Endothelial cell of umbilical vein (primary cell): ENCODE data around the gene MORN5.

Experiments
- POLR2A ChIP-seq: IDR thresholded peaks from 2 replicates; pipeline ENCODE4 v1.6.1; 2012; ENCODE audit warnings: low read depth, mild to moderate bottlenecking, control low read depth, low read length
- TF ChIP-seq, protein P1 (sequence below), 2 donors: IDR thresholded peaks; 1 replicate in 1 of 2; 2 replicates in 1 of 2; pipeline ENCODE4 v1.5.1; 2011; ENCODE audit warnings: low read length in 2 of 2, mild to moderate bottlenecking in 2 of 2, moderate library complexity in 2 of 2, control low read depth in 1 of 2, inconsistent platforms in 1 of 2, low read depth in 1 of 2; ENCODE audit not compliant: insufficient read depth in 1 of 2; ENCODE audit errors: extremely low read depth in 1 of 2

DNA sequence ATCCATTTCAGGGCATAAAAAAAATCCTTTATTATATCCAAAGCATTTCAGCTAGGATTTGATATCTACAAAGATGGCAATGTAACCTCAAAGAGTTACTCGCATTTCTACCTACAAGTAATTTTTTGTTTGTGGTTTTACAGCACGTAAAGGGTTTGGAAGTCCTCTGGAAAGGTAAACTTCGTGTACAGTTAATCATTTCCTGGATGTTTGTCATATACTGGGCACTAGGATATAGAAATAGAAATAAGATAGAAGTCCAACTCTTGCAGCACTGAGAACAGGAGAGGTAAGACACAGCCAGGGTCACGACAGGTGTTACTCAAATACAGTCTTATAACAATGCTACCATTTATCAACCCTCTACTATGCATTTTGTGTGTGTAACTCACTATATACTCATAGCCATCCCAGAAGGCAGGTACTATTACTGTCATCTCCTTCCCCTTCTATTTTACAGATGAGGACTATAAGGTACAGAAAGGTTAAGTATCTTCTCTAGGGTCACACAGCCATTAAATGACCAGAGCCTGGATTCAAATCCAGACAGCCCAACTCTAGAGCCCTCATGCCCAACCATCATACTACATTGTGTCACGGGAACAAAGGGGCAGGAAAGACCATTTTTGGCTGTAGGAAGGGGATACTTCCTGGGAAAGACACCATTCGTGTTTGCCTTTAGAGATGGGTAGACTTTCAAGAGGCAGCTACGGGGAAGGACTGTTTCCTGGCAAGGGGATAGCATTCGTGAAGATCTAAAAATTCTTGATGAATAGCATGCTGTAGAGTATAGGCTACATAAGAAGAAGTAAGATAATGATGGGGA is 19.1 kb upstream of the MORN5 start:
- TF ChIP-seq, protein P1, sequence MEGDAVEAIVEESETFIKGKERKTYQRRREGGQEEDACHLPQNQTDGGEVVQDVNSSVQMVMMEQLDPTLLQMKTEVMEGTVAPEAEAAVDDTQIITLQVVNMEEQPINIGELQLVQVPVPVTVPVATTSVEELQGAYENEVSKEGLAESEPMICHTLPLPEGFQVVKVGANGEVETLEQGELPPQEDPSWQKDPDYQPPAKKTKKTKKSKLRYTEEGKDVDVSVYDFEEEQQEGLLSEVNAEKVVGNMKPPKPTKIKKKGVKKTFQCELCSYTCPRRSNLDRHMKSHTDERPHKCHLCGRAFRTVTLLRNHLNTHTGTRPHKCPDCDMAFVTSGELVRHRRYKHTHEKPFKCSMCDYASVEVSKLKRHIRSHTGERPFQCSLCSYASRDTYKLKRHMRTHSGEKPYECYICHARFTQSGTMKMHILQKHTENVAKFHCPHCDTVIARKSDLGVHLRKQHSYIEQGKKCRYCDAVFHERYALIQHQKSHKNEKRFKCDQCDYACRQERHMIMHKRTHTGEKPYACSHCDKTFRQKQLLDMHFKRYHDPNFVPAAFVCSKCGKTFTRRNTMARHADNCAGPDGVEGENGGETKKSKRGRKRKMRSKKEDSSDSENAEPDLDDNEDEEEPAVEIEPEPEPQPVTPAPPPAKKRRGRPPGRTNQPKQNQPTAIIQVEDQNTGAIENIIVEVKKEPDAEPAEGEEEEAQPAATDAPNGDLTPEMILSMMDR (IDR thresholded peaks at IDR 0.05; ENCODE audit: extremely low read depth in 1 of 2, insufficient read depth in 1 of 2, low read depth in 1 of 2, low read length in 2 of 2): no peak
- TF ChIP-seq POLR2A: no peak
